ENCODE results near the gene CHST10.

Gene CHST10

DNA sequence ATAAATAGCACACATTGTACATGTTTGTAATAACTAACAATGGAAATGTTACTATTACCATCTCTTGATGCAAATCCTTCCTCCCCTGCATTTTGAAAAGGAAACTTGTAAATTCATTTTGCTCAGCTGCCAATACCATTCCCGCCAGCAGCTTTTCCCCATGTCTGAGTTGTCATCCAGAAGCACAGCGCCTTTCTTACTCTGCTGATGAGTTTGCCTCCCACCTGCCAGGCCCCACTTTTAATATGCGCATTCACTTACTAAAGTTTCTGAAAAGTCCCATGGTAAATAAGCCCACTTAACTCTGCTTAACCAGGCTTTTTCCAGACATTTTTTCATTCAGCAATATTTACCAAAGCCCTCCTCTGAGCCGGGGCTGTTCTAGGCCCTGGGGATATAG lies 3.9 kb downstream of the CHST10 start:
- no peak for DNase-seq

DNA sequence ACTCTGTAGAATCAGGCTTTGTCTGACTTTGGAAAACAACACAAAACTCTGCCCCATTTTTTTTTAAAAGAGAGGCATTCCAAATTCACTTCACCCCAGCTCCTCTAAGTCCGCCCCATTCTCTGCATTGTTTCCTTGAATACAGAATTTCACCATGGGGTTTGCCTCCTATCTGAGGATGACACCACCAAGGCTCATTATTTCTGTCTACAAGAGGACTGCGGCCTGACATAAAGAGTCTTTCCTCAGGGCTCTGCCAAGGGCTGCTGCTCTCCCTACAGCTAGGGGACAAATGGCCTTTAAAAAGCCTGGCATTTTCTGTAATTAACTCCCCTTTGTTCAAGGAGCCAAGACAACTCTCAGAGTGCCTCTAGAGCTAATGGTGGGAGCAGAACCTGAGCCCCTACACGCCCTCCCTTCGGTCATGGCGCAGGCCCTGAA lies 4.6 kb downstream of the CHST10 start:
- DNase-seq, result peak in 1 of 2 donors; percentile 30

DNA sequence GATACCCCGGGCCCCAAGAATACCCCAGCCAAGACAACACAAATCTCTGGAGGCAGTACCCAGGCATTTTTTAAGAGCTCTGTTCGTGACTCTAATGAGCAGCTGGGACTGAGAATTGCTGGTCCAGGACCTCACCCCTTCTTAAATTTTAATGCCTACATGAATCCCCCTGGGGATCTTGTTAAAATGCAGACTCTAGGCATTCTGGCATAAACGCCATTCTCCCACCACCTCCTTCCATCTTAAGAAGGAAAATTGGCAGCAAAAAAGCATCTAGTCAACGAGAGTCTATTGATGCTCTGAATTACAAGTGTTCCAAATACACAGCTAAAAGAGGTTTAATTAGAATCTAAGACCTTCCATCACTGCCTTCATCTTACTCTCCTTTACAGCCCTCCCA lies 5.0 kb downstream of the CHST10 start:
- peak in 1 of 2 donors; percentile 30 for DNase-seq

DNA sequence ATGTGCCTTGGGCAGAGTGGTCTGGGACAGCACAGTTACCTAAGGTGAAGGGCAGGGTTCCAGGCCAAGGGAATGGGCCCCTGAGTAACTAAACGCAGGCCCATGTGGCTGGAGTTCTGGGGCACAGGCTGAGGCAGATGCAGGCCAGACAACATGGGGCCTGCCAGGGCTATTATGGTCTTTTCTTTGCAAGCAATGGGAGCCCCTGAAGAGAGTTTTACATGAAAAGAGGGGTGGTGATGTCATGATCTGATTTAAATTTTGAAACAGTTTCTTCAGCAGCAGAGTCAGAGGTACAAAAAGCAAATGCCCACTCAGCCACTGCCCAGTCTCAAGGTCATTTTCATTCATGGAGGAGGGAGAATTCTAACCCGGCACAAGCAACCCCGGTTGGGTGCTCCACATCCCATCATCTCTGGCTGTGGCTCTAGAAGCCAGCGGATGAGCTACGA lies 5.6 kb downstream of the CHST10 start:
- DNase-seq, result no peak

DNA sequence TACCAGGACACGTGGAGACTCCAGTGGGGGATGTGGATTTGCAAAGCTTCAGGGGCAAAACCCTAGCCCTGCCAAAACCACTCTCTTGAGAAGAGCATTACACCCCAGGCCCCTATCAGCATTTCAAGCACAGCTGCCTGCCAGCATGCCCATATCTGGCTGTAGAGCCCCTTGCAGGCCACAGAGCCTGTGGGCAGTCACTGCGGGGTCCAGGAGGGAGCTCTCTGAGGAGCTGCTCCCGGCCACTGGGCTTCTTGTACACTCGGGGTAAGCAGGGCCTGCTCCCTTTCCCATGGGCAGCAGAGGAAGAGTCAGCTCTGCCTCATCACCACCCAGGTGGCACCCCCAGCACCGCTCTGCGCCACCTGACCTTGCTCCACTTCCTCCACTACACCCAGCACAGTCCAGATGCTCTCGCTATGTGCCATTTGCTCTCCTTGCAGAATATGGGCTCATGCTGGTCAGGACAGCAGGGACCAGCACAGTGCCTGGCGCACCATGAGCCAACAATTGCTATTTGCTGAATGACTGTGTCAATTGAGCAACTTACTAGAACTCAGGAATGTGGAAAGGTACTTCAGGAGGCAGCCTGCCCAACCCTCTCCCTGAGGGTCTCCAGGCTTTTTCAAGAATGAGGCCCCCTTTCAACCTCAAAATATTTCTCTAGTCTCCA lies 7.4 kb downstream of the CHST10 start:
- DNase-seq, result no peak

DNA sequence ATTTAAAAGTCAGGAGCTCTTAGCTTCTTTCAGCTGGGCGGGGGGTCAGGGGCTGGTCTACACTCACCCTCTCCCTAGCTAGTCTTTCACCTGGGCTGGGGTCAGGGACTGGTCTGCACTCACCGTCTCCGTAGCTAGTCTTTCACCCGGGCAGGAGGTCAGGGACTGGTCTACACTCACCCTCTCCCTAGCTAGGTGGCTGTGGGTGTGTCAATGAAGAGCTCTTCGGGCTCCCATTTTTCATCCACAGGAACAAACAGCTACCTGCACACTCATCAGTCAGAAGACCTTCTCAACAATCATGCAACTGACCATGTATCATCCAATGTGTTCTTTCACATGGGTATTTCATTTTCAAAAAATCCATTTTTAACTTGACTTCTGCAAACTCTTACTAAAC lies 8.0 kb downstream of the CHST10 start:
- DNase-seq, result no peak

DNA sequence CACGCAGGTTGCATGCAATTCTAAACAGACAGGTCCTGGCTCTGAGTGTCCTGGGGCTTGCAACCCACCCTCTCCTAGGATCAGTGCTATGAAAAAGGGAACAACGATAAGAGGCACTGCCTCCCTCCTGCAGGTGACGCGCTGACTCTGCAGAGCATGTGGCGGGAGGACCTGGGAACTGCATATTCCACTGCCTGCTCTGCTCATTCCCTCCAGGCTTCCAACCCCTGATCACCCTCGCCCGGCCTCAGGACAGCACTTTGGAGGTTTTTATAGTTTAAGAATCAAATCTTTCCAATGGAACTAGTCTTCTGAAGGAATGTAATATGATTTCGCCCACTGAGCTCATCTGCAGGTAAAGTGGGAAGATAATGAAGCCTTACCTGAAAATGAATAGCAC lies 8.5 kb downstream of the CHST10 start:
- DNase-seq, result no peak

DNA sequence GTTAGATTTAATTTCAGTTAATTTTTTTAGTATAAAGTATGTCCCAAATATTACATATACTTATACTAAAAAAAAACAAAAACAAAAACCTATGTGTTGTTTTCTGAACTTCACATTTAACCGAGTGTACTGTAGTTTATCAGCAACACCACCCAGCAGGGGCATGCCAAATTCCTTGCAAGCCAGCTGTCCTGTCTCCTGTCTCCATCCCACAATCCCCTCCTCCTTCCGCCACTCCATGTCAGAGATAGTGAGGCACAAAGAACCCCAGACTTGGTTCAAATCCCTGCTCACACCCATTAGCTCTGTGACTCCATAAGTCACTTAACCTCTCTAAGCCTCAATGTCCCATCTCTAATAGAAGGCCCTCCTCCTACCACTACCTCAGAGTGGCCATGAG lies 9.4 kb downstream of the CHST10 start:
- no peak for DNase-seq

DNA sequence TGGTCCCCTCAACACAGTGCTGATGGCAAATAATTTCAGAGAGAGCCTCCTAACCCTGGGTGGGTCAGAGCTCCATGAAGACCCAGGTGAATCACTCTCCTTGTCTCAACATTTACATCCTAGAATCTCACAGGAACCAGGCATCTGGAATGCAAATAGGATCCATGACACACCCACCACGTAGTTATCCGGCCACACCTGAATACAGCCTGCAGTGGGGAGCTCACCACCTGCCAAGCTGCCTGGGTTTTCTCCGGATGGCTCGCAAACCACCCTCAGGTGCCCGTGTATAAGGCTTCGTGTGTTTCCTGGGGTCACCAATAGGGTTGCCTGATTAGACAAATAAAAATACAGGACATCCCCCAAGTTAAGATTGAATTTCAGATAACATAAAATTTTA lies 9.9 kb downstream of the CHST10 start:
- no peak for DNase-seq

DNA sequence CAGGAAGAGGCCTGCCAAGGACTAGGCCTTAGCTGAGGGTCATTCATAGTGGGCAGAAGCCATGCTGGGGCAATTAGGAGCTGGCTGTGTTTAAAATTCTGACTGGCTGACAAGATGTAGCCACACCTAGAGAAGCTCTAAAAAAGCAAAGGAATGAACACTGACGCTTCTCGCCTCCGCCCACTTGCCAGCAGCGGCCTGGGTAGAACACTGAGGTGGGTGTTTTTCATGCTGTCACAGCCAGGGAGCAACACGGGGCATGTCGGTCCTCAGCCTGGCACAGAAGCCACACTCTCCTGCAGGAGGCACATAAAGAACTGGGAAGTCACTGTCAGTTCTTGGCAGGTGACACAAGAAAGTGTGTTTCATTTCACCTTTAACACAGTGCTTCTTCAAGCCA lies 10.4 kb downstream of the CHST10 start:
- no peak for DNase-seq

DNA sequence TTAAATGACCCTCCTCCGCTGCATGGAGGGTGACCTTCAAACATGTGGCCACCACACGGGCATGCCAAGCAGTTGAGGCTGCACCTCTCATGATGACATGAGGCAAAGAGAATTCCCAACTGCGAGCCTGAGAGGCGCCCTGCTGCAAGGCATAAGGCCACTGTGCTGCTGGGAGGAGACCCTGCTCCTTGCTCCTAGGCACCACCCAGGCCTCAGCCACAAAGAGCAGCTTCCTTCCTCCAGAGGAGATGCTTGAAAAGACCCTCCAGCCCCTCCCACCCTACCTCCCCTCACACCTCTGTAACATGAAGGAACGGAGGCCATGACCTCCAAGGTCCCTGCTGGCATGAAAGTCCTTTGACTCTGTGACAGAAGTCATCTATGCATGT lies 11.4 kb downstream of the CHST10 start:
- DNase-seq, result no peak

DNA sequence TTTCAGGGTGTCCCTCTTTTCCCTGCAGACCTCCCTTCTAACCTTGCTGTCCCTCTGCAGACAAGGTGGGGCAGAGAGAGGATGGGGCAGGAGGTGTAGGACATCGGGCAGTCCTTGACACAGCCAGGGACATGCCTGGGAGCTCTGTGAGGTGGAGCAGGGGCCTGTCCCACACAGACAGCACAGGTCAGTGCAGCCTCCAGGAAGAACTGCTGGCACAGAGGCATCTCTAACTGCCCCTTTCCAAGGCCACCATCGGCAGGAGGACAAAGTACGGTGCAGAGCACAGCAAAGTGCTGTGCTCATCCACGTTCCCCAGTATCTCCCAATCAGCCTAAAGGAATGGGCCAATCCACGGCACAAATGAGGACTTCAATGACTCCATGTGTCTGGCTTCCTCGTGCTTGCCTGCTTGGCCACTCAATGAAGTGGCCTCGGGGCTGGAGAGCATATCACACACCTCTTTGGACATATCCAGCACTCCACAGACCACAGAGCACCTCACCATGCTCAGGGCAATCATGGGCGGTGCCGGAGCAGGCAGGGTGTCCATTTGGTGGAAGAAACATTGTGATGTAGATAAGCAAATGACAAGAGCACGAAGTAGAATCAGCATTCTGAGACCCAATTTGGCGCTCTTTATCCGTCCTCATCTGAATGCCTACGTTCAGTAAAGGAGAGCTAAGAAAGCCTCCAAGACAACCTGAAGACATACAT lies 11.9 kb downstream of the CHST10 start:
- no peak for DNase-seq

DNA sequence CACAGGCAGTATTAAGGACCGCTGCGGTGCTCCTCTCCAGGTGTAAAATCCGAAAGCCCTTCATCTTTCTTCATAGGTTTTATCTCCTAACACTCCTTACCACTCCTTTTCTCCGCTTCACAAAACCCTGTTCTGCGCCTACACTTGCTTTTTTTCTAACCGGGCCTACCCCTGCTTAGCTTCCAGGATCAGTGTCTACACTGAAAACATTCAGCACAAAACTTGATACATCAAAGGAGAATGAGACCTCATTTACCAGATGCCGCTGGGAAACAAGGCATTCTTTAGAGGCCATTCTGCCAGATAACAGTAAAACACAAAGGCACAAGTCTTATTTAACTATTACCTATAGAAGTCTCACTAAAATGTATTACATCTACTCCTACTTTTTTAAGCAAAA lies 13.1 kb downstream of the CHST10 start:
- DNase-seq, result no peak

DNA sequence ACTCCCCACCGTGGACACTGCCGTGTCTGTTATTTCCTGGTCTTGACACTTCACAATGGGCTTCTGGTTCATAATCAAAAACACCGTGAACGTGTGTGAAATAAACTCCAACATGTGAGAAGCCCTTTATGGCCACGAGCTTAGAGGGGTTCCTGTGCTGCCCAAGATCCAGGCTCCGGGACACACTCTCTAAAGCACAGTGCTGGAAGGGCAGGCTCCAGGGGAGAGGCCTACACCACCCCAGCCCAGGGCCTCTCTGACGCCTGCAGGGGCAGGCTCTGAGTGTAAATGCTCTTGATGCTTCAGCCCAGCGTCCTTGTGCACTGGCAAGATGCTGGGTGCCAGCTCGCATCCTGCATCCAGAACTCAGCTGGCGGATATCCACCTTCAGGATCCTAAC lies 13.7 kb downstream of the CHST10 start:
- no peak for DNase-seq

DNA sequence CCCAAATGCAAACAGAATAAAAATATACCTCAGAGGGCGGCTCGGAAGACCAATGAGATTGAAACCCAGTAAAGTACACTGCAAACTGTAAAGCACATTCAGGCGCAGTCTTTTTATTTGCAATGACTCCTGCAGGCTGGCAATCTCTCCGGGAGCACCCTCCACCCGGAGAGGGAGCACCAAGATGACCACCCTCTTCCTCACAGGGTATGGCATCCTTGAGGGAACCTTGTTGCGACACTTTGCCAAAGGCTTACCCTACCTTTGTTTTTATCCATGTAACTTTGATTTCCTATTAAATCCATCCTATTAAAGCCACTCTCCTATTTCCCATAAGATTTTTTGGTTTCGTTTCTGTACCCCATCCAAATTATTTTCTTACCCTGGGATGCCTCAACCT lies 16.2 kb downstream of the CHST10 start:
- no peak for DNase-seq

DNA sequence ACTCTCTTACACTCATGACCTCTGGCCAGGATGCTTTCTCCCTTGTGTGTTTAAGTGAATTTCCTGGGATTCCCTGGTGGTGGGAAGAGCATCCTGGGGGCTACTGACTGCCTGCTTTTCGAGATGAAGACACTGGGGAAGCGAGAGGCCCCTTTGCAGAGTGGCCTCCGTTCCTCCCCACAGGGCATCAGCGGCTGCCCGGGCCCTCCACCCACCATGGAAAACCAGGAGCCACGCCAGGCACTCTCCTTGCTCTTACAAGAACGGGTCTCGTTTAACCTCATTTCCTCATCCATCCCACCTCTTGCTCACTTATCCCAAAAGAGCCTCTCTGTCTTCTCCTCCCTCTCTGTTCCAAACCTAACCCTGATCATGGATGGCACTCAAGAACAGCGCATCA lies 17.8 kb downstream of the CHST10 start:
- no peak for DNase-seq

DNA sequence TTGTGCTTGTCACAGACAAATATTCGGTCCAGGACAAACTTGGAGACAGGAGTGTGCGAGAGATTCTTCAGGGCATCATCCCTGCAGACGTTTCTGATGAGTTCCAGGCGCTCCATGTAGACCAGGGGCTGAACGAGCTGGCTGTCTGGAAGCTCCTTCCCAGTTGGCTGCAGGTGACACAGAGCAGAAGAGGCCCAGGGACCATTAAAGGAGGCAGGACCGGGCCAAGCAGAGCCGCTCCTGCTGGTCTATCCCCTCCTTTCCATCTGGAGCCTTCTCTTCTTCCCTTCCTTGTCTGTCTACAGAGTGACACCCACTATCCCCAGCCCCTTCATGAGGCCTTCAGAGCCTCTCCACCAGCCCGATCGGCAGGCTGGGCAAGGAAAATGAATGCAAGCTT lies 19.5 kb downstream of the CHST10 start:
- no peak for DNase-seq

DNA sequence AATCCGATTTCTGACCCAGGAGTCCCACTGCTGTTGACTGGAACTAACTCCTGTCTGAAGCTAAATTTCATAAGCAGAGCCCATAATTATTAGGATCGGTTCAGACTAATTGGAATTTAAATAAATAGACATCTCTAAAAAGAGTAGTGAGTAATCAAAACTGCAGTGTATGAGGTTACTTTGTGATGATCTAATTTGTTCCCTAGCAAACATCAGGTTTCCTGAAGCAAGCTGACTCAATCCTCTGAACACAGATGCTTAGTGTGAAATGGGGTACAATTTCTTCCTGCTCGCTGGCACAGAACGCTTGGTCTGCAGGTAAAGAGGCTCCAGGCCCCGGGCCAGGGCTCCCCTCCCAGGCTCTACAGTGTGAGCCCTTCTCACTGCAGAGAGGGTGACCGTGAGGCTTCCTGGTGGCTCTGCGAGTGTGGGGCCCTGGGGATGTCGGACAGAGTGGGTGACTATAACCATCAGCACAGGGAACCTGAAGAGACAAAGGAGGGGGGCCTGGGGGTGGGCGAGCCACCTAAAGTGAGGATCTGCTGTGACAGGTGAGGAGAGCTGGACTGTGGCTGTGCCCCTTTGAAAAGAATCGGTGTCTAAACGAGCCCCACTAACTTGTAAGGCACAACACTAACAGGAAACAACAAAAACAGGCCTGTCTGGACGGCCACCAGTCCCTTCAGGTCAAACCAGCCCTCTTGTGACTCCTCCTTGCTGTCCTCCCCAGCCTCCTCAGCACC lies 20.2 kb downstream of the CHST10 start:
- DNase-seq, result no peak

DNA sequence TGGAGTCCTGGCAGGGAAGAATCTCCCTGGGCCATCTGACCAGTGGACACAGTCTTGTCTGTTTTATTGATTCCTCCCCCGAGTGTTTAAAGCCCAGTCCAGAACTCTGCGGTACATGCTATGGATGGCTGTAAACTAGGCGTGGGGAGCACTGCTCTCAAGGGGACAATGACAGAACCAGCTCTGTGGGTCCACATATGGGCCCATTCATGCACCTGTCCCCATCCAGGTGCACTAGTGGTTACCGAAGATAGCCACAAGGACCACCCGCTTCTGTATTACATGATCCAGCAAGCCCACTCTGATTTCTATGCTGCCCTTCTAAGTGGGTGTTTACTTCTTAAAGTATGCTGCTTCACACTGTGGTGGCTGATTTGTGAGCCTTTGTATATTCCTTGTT lies 21.0 kb downstream of the CHST10 start:
- no peak for DNase-seq

DNA sequence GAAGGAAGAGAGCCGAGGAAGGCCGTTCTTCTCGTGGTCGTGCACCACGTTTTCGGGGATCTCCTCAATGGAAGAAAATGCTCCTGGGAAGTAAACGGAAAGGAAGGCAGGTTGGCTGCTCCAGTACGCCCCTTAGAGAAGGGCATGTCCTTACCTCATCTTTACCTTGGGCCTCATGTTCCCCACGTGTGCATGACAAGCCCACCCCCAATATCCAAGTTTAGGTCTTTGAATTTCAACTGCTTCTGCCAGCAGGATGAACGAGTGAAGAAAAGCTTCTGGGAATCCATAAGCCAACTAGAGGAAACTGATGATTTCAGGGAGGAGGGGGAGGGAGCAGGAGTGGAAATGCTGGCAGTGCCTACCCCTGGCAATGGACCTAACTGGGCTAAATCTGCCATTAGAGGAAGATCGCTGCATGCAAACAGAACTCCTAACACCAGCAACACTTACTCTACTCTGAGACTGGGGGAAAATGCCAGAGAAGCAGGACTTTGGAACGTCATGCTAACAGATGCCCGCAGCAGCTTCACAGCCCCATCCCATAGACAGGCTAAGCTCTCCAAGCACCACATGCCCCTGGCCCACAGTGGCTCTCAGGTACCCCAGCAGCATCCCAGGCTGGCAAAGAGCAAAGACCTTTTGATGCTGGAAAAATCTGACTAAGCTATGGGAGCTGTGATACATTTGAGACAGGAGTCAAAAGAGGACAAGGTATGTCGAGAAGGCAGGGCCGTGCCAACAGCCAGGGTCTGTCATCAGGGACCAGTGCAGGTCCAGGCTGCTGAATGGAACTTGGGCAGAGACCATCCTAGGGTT lies 21.7 kb downstream of the CHST10 start:
- DNase-seq, result no peak

DNA sequence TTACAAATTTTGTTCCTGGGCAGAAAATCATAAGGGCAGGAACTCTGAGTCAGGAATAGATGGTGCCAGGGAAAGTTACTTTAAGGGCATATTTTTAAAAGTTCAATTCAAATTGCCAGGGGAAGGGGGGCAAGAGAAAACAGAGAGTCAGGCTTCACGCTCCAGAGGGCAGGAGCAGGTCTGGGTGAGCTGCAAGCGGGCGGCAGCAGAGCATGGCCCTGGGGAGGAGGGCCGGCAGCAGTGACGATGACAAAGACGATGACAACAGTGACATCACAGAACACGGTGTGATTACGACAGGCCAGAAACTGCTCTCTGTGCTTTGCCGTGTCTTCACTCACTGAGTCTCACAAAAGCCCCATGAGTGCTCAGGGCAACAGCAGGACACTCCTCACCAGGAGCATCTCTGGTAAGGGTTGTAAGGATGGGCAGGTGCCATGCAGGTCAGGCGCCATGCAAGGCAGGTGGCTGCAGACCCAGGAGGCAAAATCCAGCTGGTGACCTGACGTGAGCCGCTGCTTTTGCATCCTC lies 23.3 kb downstream of the CHST10 start:
- no peak for DNase-seq

DNA sequence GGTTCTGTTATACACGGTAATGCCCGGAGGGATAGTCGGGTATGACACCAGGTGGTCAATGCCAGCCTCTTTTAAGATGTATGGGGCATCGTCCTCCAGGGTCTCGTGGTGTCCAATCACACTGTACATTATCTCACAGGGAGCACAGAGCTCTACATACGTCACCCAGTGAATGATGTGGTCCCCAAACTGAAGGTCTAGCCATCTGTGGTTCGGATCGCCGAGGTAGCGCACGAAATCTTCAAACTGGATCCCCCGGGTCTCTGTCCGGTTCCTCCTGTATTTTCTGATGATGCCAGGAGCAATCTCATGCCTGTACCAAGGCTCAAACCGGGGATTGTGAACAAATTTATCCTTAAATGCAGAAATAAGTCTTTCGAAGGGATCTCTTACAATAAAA lies 24.1 kb downstream of the CHST10 start:
- no peak for DNase-seq

DNA sequence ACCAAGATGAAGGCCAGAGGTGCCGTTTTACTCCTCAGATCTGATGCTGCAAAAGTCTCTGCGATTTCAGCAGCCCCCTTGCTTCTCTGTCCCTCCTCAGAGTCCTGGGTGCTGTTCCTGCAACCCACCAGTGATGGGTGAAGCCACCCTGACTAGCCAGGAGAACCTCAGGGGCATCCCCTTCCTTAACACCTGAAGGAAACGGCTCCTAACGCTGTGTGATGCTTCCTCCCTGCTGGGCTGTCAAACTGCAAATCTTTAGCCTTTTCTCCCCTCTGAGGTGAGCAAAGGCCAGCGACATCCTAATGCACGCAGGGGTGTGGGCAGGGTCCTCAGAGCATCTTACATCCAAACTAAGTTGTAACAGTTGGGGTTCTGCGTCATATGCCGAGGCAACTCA lies 24.8 kb downstream of the CHST10 start:
- no peak for DNase-seq

Measured in hippocampal formation (tissue), 2 donors.